Mesenteric fat pad (tissue), 1 donor: ENCODE data around the gene OVCH1. TPM values are rescaled to one million over a fixed set of nuclear protein-coding genes. Genes with fewer than 3 reads are reported as not detected.

Source experiments
- DNase-seq: peaks from one replicate; pipeline ENCODE4 v3.0.0-alpha.2; 2020; ENCODE audit warnings: low spot score
- long read RNA-seq: library from polyadenylated mRNA; unstranded; transcript quantifications from one replicate; pipeline ENCODE4 v2.0.0, GENCODE V29; 2020
- total RNA-seq: library from RNA; stranded (reverse); fragmentation: NEBNext Ultra II Directional; extraction: Animal tissue kit (Norgen Biotek cat#: 25700); gene quantifications from one replicate; pipeline ENCODE4 v1.2.1, GENCODE V29; 2021
- donor health status: DM: yes; HTN: yes; CAD: no.

Gene OVCH1
- total RNA-seq = 0.90 TPM
- long read RNA-seq = 0 reads

- DNase-seq = no peak
These were observed at the start of gene OVCH1 for GRCh38 chr12:29497588-29497987. Gene OVCH1 (minus strand): TSS chr12:29497686. CDS start chr12:29497686, 0 bp downstream.

- DNase-seq = no peak
These were observed 49.7 kb upstream of the OVCH1 start for GRCh38 chr12:29547151-29547632.

GRCh38 chr12:29546000-29546399, 48.5 kb upstream of the OVCH1 start:
- DNase-seq = no peak

- DNase-seq = no peak
These were observed 47.6 kb upstream of the OVCH1 start for GRCh38 chr12:29545102-29545467.

GRCh38 chr12:29544428-29545101, 47.1 kb upstream of the OVCH1 start:
- DNase-seq = no peak

- no peak for DNase-seq
These were observed 45.5 kb upstream of the OVCH1 start for GRCh38 chr12:29543036-29543435.

GRCh38 chr12:29537298-29537697, 39.8 kb upstream of the OVCH1 start:
- no peak for DNase-seq

GRCh38 chr12:29534935-29535334, 37.4 kb upstream of the OVCH1 start:
- DNase-seq = no peak

GRCh38 chr12:29533815-29534489, 36.5 kb upstream of the OVCH1 start:
- no peak for DNase-seq

GRCh38 chr12:29531471-29531870, 34.0 kb upstream of the OVCH1 start:
- no peak for DNase-seq

GRCh38 chr12:29530436-29530835, 33.0 kb upstream of the OVCH1 start:
- DNase-seq = no peak

GRCh38 chr12:29528161-29528560, 30.7 kb upstream of the OVCH1 start:
- no peak for DNase-seq

GRCh38 chr12:29521951-29522350, 24.5 kb upstream of the OVCH1 start:
- DNase-seq = no peak

- DNase-seq = no peak
These were observed 22.2 kb upstream of the OVCH1 start for GRCh38 chr12:29519585-29520182.

- DNase-seq = no peak
These were observed 20.9 kb upstream of the OVCH1 start for GRCh38 chr12:29518407-29518806.

GRCh38 chr12:29517264-29517663, 19.8 kb upstream of the OVCH1 start:
- no peak for DNase-seq

GRCh38 chr12:29516431-29516875, 19.0 kb upstream of the OVCH1 start:
- DNase-seq = no peak

- DNase-seq = no peak
These were observed 13.2 kb upstream of the OVCH1 start for GRCh38 chr12:29510591-29511185.

GRCh38 chr12:29509503-29509902, 12.0 kb upstream of the OVCH1 start:
- no peak for DNase-seq

- no peak for DNase-seq
These were observed 11.5 kb upstream of the OVCH1 start for GRCh38 chr12:29508949-29509348.

GRCh38 chr12:29505122-29505521, 7.6 kb upstream of the OVCH1 start:
- DNase-seq = no peak

GRCh38 chr12:29503283-29503682, 5.8 kb upstream of the OVCH1 start:
- DNase-seq = no peak
